ENCODE measurements around the gene OR2A2.

DNA sequence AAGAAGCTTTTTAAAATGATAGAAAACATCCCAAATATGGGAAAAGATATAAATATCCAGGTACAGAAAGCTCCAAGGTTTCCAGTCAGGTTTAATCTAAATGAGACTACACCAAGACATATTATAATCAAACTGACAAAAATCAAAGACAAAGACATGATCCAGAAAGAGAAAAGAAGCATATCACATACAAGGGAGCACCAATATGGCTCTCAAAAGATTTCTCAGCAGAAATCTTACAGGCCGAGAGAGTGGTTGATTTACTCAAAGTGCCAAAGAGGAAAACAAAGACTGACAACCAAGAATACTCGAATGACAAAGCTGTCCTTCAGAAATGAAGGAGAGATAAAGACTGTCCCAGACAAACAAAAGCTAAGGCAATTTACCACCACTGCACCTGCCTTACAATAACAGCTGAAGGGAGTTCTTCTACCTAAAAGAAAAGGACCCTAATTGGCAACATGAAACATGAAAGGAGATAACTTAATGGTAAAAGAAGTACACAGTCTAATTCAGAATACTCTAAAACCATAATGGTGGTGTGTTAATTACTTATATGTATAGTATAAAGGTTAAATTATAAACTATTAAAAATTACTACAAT, 38.9 kb downstream of the OR2A2 start:
- TF ChIP-seq, protein P1, sequence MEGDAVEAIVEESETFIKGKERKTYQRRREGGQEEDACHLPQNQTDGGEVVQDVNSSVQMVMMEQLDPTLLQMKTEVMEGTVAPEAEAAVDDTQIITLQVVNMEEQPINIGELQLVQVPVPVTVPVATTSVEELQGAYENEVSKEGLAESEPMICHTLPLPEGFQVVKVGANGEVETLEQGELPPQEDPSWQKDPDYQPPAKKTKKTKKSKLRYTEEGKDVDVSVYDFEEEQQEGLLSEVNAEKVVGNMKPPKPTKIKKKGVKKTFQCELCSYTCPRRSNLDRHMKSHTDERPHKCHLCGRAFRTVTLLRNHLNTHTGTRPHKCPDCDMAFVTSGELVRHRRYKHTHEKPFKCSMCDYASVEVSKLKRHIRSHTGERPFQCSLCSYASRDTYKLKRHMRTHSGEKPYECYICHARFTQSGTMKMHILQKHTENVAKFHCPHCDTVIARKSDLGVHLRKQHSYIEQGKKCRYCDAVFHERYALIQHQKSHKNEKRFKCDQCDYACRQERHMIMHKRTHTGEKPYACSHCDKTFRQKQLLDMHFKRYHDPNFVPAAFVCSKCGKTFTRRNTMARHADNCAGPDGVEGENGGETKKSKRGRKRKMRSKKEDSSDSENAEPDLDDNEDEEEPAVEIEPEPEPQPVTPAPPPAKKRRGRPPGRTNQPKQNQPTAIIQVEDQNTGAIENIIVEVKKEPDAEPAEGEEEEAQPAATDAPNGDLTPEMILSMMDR (IDR thresholded peaks at IDR 0.05), result no peak
- TF ChIP-seq EZH2 (IDR thresholded peaks at IDR 0.05) (no peak), EZH2phosphoT487 (IDR thresholded peaks at IDR 0.05) (no peak)
